HEK293 (cell line): Measurements from ENCODE around the gene MRPL36.

Experiments used
- BCL6B ChIP-seq: fragments of 450-650 bp; formaldehyde crosslinking; IDR thresholded peaks from 2 replicates; pipeline ENCODE4 v1.5.1; 2017; ENCODE audit warnings: missing biosample characterization, missing genetic modification characterization
- GLI2 ChIP-seq: fragments of 450-650 bp; formaldehyde crosslinking; IDR thresholded peaks from 2 replicates; pipeline ENCODE4; 2017; ENCODE audit warnings: missing biosample characterization, missing genetic modification characterization, low read depth, borderline replicate concordance
- GLIS1 ChIP-seq: fragments of 450-650 bp; formaldehyde crosslinking; IDR thresholded peaks from 2 replicates; pipeline ENCODE4 v1.5.1; 2016; ENCODE audit warnings: missing biosample characterization, missing genetic modification characterization
- HOXD13 ChIP-seq: sonication (generic); formaldehyde crosslinking; IDR thresholded peaks from 2 replicates; pipeline ENCODE4 v1.8.0; 2022; ENCODE audit warnings: missing genetic modification reagents, borderline replicate concordance
- OVOL3 ChIP-seq: fragments of 450-650 bp; formaldehyde crosslinking; IDR thresholded peaks from 2 replicates; pipeline ENCODE4 v1.5.1; 2016; ENCODE audit warnings: missing biosample characterization, missing genetic modification characterization
- PRDM6 ChIP-seq: fragments of 450-650 bp; formaldehyde crosslinking; IDR thresholded peaks from 2 replicates; pipeline ENCODE4 v1.5.1; 2017; ENCODE audit warnings: missing biosample characterization, missing genetic modification characterization
- RBAK ChIP-seq: fragments of 450-650 bp; formaldehyde crosslinking; IDR thresholded peaks from 2 replicates; pipeline ENCODE4 v1.5.1; 2016; ENCODE audit warnings: missing biosample characterization, missing genetic modification characterization
- SP3 ChIP-seq: fragments of 450-650 bp; formaldehyde crosslinking; IDR thresholded peaks from 2 replicates; pipeline ENCODE4 v1.5.1; 2016; ENCODE audit warnings: missing biosample characterization, missing genetic modification characterization
- TRIM28 ChIP-seq: IDR thresholded peaks from 2 replicates; pipeline ENCODE4 v1.6.1; 2011; ENCODE audit warnings: low read length, control low read depth, borderline replicate concordance
- WT1 ChIP-seq: fragments of 450-650 bp; formaldehyde crosslinking; IDR thresholded peaks from 2 replicates; pipeline ENCODE4 v1.5.1; 2016; ENCODE audit warnings: missing biosample characterization, missing genetic modification characterization
- YY1 ChIP-seq: fragments of 450-650 bp; formaldehyde crosslinking; IDR thresholded peaks from 2 replicates; pipeline ENCODE4 v1.5.1; 2018; ENCODE audit warnings: missing biosample characterization, missing genetic modification characterization
- ZBTB20 ChIP-seq: fragments of 450-650 bp; formaldehyde crosslinking; IDR thresholded peaks from 2 replicates; pipeline ENCODE4 v1.5.1; 2016; ENCODE audit warnings: missing biosample characterization, missing genetic modification characterization
- ZBTB26 ChIP-seq: fragments of 450-650 bp; formaldehyde crosslinking; optimal IDR thresholded peaks from 2 replicates; pipeline ENCODE3; 2016; ENCODE audit warnings: missing biosample characterization, mild to moderate bottlenecking, missing genetic modification characterization
- ZBTB44 ChIP-seq: fragments of 450-650 bp; IDR thresholded peaks from 2 replicates; pipeline ENCODE4 v1.5.1; 2018; ENCODE audit warnings: missing biosample characterization, mild to moderate bottlenecking, missing genetic modification characterization
- ZFP37 ChIP-seq: fragments of 450-650 bp; formaldehyde crosslinking; IDR thresholded peaks from 2 replicates; pipeline ENCODE4 v1.5.1; 2016; ENCODE audit warnings: missing biosample characterization, missing genetic modification characterization
- ZNF121 ChIP-seq: fragments of 450-650 bp; formaldehyde crosslinking; IDR thresholded peaks from 2 replicates; pipeline ENCODE4 v1.5.1; 2016; ENCODE audit warnings: missing biosample characterization, missing genetic modification characterization
- ZNF16 ChIP-seq: fragments of 450-650 bp; formaldehyde crosslinking; IDR thresholded peaks from 2 replicates; pipeline ENCODE4 v1.5.1; 2016; ENCODE audit warnings: low read depth, missing biosample characterization, missing genetic modification characterization
- ZNF174 ChIP-seq: fragments of 450-650 bp; formaldehyde crosslinking; IDR thresholded peaks from 2 replicates; pipeline ENCODE4 v1.5.0; 2017; ENCODE audit warnings: missing biosample characterization, mild to moderate bottlenecking, missing genetic modification characterization
- ZNF202 ChIP-seq: fragments of 450-650 bp; formaldehyde crosslinking; IDR thresholded peaks from 2 replicates; pipeline ENCODE4 v1.5.1; 2016; ENCODE audit warnings: missing biosample characterization, missing genetic modification characterization, borderline replicate concordance
- ZNF302 ChIP-seq: fragments of 450-650 bp; formaldehyde crosslinking; IDR thresholded peaks from 2 replicates; pipeline ENCODE4 v1.5.1; 2016; ENCODE audit warnings: missing biosample characterization, missing genetic modification characterization, low read depth
- ZNF311 ChIP-seq: fragments of 450-650 bp; formaldehyde crosslinking; IDR thresholded peaks from 2 replicates; pipeline ENCODE4 v1.5.1; 2017; ENCODE audit warnings: missing biosample characterization, missing genetic modification characterization, borderline replicate concordance
- ZNF335 ChIP-seq: fragments of 450-650 bp; formaldehyde crosslinking; conservative IDR thresholded peaks from 2 replicates; pipeline ENCODE4 v1.5.1; 2016; ENCODE audit warnings: missing biosample characterization, missing genetic modification characterization
- ZNF341 ChIP-seq: fragments of 450-650 bp; formaldehyde crosslinking; IDR thresholded peaks from 2 replicates; pipeline ENCODE4; 2016; ENCODE audit warnings: low read depth, missing biosample characterization, missing genetic modification characterization
- ZNF350 ChIP-seq: fragments of 450-650 bp; formaldehyde crosslinking; IDR thresholded peaks from 2 replicates; pipeline ENCODE4 v1.5.0; 2017; ENCODE audit warnings: missing biosample characterization, mild to moderate bottlenecking, missing genetic modification characterization
- ZNF48 ChIP-seq: fragments of 450-650 bp; formaldehyde crosslinking; IDR thresholded peaks from 2 replicates; pipeline ENCODE4 v1.5.1; 2016; ENCODE audit warnings: missing biosample characterization, missing genetic modification characterization
- ZNF501 ChIP-seq: fragments of 450-650 bp; formaldehyde crosslinking; IDR thresholded peaks from 2 replicates; pipeline ENCODE4 v1.5.1; 2016; ENCODE audit warnings: missing biosample characterization, missing genetic modification characterization
- ZNF510 ChIP-seq: fragments of 450-650 bp; formaldehyde crosslinking; IDR thresholded peaks from 2 replicates; pipeline ENCODE4 v1.5.1; 2018; ENCODE audit warnings: mild to moderate bottlenecking, missing genetic modification characterization, missing biosample characterization; ENCODE audit not compliant: insufficient replicate concordance
- ZNF514 ChIP-seq: fragments of 450-650 bp; formaldehyde crosslinking; IDR thresholded peaks from 2 replicates; pipeline ENCODE4 v1.5.1; 2016; ENCODE audit warnings: missing biosample characterization, missing genetic modification characterization
- ZNF530 ChIP-seq: fragments of 450-650 bp; formaldehyde crosslinking; IDR thresholded peaks from 2 replicates; pipeline ENCODE4 v1.5.1; 2016; ENCODE audit warnings: low read depth, missing biosample characterization, missing genetic modification characterization
- ZNF549 ChIP-seq: fragments of 450-650 bp; IDR thresholded peaks from 2 replicates; pipeline ENCODE4 v1.5.1; 2018; ENCODE audit warnings: missing biosample characterization, missing genetic modification characterization, mild to moderate bottlenecking, inconsistent platforms, moderate library complexity
- ZNF621 ChIP-seq: fragments of 450-650 bp; formaldehyde crosslinking; IDR thresholded peaks from 2 replicates; pipeline ENCODE4 v1.5.1; 2017; ENCODE audit warnings: missing biosample characterization, missing genetic modification characterization
- ZNF624 ChIP-seq: fragments of 450-650 bp; formaldehyde crosslinking; IDR thresholded peaks from 2 replicates; pipeline ENCODE4 v1.5.1; 2017; ENCODE audit warnings: missing biosample characterization, missing genetic modification characterization
- ZNF654 ChIP-seq: fragments of 450-650 bp; formaldehyde crosslinking; IDR thresholded peaks from 2 replicates; pipeline ENCODE4 v1.5.1; 2016; ENCODE audit warnings: low read depth, missing biosample characterization, missing genetic modification characterization
- ZNF707 ChIP-seq: fragments of 450-650 bp; formaldehyde crosslinking; IDR thresholded peaks from 2 replicates; pipeline ENCODE4 v1.5.1; 2016; ENCODE audit warnings: missing biosample characterization, missing genetic modification characterization
- ZNF768 ChIP-seq: fragments of 450-650 bp; formaldehyde crosslinking; IDR thresholded peaks from 2 replicates; pipeline ENCODE4 v1.5.1; 2018; ENCODE audit warnings: missing biosample characterization, mild to moderate bottlenecking, missing genetic modification characterization
- ZSCAN16 ChIP-seq: fragments of 450-650 bp; formaldehyde crosslinking; IDR thresholded peaks from 2 replicates; pipeline ENCODE4 v1.5.1; 2016; ENCODE audit warnings: missing biosample characterization, missing genetic modification characterization
- ZSCAN18 ChIP-seq: fragments of 450-650 bp; formaldehyde crosslinking; IDR thresholded peaks from 2 replicates; pipeline ENCODE4 v1.5.1; 2016; ENCODE audit warnings: missing biosample characterization, missing genetic modification characterization

Gene MRPL36

GRCh38 chr5:1783216-1783554 is 16.5 kb downstream of the MRPL36 start (continued):
- TF ChIP-seq ZNF174 (tag by site-specific recombination) (no peak), ZNF121 (tag by site-specific recombination) (no peak), OVOL3 (tag by site-specific recombination) (no peak), ZBTB26 (tag by site-specific recombination) (no peak), BCL6B (peak; percentile 49; the same call in 1 of the 2 replicates), ZNF514 (tag by site-specific recombination) (no peak), GLI2 (tag by site-specific recombination) (no peak), WT1 (no peak), TRIM28 (no peak), ZNF16 (tag by site-specific recombination) (no peak), ZNF621 (no peak), ZNF202 (tag by site-specific recombination) (no peak), ZNF707 (tag by site-specific recombination) (no peak), PRDM6 (tag by site-specific recombination) (no peak; the same call in 1 of the 2 replicates), SP3 (tag by site-specific recombination) (no peak), ZBTB44 (no peak), ZNF510 (tag by site-specific recombination) (no peak), ZNF654 (tag by site-specific recombination) (no peak), ZNF341 (tag by site-specific recombination) (no peak), ZNF48 (tag by site-specific recombination) (no peak), ZNF501 (tag by site-specific recombination) (no peak), YY1 (peak; percentile 57; the same call in 1 of the 2 replicates), ZNF350 (tag by site-specific recombination) (peak; percentile 33; the same call in 1 of the 2 replicates), ZNF311 (tag by site-specific recombination) (no peak), ZNF624 (tag by site-specific recombination) (no peak), ZNF335 (tag by site-specific recombination) (peak; percentile 60), HOXD13 (CRISPR knock-in tag) (no peak), ZSCAN16 (tag by site-specific recombination) (no peak), ZBTB20 (tag by site-specific recombination) (no peak), ZSCAN18 (tag by site-specific recombination) (no peak), RBAK (tag by site-specific recombination) (no peak), ZNF768 (tag by site-specific recombination) (no peak), ZNF549 (tag by site-specific recombination) (no peak), ZNF302 (no peak), ZNF530 (tag by site-specific recombination) (no peak), ZFP37 (tag by site-specific recombination) (no peak), GLIS1 (tag by site-specific recombination) (peak; percentile 70)
